NT2/D1 (cell line): ENCODE results near the gene STRBP.

Source experiments
- YY1 ChIP-seq: IDR thresholded peaks from 2 replicates; pipeline ENCODE4 v1.6.1; 2011; ENCODE audit not compliant: insufficient read length, insufficient read depth
- ZNF274 ChIP-seq: IDR thresholded peaks from 2 replicates; pipeline ENCODE4 v1.6.1; 2011; ENCODE audit warnings: mild to moderate bottlenecking, low read depth, low read length

- no peak for TF ChIP-seq YY1
- no peak for TF ChIP-seq ZNF274
Measured at GRCh38 chr9:123262338-123262737, 6.0 kb downstream of the STRBP start.
